NK-92 (cell line): ENCODE data around the gene TRIM40.
"Not testable (repeated sequence)": the region's sequence is repeated elsewhere in the genome, so short reads cannot be mapped to it uniquely, and the experiment has no call there.

ENCODE experiments used
- DNase-seq: peaks from one replicate; lab custom pipeline; 2025; ENCODE audit not compliant: unreplicated experiment; lab: John Stamatoyannopoulos, UW

TRIM40 gene

DNA sequence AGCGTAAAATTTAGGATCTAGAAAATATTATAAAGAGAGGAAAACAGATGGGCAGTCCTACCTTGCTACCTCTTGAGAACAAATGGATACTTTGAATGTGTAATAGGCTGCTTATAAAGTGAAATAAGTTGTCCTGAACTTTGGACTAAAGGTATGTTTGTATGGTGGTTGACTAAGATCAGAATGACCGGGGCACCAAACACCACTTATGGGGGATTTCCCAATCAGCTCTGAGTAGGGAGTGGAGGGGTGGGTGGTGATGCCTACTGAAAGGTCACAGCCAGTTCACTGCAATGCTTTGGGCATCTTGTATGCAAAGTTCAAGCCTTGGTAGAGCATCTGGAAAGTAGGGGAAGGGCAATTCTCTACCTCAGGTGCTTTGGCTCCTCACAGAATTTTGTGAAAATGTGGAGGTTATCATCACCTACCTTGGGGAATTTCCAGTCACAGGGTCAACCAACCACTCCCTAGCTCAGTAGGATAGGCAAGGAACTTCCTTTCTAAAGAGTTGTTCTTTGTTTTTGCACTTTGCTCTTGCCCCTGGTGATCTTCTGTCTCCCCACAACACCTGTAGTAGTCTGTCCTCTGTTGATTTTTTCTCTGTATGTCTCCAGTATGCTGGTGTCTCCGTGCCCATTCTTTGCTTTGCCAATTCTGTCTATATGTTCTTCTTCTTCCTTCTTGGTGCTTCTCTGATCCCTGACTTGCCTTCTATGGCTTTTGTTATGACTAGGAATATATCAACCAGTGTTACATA lies 22.8 kb upstream of the TRIM40 start, which contains the start of gene TRIM31:
Gene TRIM31, minus strand, starts transcription at position 88 of the 757 bp plus-strand sequence. CDS start 285 bp downstream, outside the sequence.
- DNase-seq, result no peak

DNA sequence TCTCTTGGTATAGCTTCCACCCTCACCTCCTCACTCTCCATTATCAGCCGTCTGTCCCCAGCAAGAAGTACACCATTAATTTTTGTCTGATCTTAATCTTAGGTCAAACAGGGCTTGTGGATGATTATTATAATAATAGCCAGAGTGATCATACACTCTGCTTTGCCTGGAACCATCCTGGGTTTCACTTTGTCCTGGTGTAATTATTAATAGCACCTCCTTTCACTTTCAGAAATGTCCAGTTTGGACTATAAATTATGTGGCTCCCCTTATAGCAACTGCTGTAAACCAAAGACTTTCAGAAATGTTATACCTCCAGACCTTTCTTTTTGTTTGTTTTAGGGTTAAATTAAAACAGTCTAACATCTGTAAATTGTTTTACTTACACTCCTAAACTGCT lies 22.1 kb upstream of the TRIM40 start:
- DNase-seq, result no peak

DNA sequence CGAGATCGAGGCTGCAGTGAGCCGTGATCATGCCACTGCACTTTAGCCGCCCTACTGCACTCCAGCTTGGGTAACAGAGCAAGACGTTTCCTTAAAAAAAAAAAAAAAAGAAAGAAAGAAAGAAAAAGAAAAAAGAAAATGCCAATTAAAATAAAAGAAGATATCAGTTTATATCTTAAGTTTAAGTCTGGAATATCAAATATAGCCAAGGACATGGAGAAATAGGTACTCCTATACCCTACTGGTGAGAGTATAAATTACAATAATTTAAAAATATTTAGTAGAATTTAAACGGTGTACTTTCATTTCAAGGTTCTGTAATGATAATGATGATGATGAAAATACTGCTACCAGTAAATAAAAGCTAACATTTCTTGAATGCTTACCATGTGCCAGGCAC lies 19.2 kb upstream of the TRIM40 start:
- DNase-seq, result no peak

DNA sequence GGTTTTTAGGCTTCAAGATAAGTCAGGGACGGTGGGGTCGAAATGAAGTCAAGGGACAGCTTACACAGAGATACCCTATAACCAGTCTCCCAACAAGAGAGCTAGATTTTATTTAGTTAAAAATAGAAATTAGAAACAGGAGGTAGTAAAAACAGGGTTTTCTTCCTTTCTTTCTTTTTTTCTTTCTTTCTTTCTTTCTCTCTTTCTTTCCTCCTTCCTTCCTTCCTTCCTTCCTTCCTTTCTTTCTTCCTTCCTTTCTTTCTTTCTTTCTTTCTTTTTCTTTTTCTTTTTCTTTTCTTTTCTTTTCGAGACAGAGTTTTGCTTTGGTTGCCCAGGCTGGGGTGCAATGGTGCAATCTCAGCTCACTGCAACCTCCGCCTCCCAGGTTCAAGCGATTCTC lies 17.2 kb upstream of the TRIM40 start:
- DNase-seq, result not testable (repeated sequence)

- DNase-seq, result no peak
These were observed 14.2 kb upstream of the TRIM40 start for GRCh38 chr6:30121446-30122366.

DNA sequence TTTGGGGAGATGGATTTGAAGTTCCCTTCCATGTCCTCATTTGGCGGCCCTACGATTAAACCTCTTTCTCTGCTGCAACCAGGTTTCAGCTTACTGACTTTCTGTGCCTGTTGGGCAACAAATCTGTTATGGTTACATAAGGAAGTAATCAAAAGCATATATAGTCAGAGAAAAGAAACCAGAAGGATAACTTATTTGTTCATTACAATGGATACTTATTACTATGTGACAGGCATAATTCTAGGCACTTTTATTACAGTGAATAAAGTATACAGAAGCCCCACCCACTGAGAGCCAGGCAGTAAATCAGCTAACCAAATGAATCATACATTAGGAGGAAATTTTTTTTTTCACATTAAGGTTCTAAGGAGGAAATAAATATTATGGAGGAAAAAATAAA lies 13.4 kb upstream of the TRIM40 start:
- no peak for DNase-seq

- DNase-seq, result no peak
These were observed 8.5 kb upstream of the TRIM40 start for GRCh38 chr6:30127238-30128093.

- no peak for DNase-seq
These were observed 6.4 kb upstream of the TRIM40 start for GRCh38 chr6:30129265-30130178.

DNA sequence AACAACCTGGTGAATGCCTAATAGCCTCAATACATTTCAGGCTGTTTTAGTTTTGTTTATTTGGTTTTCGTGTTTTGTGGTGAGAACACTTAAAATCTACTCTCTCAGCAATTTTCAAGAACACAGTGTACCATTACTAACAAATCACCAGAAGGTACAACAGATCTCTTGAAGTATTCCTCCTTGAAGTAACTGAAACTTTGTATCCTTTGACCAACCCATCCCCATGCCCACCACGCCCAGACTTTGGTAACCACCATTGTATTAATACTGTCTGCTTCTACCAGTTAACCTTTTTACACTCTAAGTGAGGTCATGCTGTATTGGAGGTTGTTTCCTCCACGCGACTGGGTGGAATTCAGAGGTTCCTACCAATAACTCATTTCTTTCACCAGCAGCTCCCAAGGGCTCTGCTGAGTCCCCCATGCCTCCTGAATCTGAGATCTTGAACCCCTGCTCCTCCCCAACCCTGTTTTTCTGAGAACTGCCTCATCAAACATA lies 5.7 kb upstream of the TRIM40 start:
- DNase-seq, result no peak

- DNase-seq, result no peak
These were observed 4.8 kb upstream of the TRIM40 start for GRCh38 chr6:30130887-30131862.

DNA sequence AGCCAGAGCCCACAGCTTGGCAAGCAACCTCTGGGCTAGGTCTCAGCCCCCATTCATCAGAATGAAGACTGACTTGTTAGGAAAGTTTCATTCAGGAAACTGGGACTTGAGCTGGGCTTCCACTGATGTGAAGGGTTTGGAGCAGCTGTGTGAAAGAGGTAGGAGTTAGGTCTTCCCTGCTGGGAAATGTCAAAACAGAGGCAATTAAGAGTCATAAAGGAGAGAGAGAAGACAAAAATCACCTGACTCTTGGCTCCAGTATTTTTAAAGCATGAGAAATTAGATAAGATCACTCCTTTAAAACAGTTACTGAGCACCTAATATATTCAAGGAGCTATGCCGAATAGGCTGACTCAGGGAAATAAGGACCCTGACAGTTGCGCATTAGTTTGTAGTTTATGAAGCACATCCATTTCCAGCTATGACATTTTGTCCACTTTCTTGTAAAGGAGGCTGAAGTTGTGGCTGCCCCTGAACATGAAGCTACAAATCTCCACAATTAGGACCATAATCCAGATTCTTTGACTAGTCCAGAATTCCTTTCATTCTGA lies 3.9 kb upstream of the TRIM40 start:
- no peak for DNase-seq

DNA sequence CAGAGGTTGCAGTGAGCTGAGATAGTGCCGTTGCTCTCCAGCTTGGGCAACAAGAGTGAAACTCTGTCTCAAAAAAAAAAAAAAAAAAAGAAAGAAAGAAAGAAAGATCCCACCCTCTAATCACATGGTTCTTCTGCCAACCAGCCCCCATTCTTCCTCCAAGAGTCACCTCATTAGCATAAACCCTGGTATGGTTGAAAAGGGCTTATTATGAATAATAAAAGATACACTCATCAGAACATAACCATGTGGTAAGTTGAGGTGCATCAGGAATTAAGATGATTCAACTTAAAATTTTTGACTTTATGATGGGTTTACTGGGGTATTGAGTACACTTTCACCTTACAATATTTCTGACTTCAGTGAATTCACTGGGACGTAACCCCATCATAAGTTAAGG lies 793 bp upstream of the TRIM40 start:
- no peak for DNase-seq

DNA sequence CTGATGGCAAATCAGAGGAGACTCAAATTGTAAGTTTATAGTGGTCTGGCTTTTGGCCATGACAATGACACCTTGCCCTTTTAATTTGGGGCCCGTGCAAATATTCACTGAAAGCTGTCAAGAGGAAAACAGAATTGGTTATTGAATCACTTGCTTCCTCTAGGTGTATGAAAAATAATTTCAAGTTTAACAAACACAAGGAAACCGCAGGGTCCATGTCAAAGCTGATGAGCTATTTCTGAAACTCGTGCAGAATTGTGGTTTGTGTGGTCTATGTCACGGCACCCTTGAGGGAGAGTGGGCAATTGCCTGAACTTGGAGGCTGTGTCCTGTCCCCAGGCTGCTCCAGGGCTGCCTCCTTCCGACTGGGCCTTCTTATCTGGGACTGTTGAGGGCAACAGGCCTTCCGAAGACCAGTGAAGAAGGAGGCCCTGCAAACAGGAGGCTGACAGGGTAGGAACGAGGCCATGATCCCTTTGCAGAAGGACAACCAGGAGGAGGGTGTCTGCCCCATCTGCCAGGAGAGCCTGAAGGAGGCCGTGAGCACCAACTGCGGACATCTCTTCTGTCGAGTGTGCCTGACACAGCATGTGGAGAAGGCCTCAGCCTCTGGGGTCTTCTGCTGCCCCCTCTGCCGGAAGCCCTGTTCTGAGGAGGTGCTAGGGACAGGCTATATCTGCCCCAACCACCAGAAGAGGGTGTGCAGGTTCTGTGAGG lies 788 bp downstream of the TRIM40 start:
- DNase-seq, result no peak

DNA sequence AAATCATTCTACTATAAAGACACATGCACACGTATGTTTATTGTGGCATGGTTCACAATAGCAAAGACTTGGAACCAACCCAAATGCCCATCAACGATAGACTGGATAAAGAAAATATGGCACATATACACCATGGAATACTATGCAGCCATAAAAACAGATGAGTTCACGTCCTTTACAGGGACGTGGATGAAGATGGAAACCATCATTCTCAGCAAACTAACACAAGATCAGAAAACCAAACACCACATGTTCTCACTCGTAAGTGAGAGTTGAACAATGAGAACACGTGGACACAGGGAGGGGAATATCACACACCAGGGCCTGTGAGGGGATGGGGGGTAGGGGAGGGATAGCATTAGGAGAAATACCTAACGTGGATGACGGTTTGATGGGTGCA lies 4.3 kb downstream of the TRIM40 start:
- DNase-seq, result not testable (repeated sequence)

DNA sequence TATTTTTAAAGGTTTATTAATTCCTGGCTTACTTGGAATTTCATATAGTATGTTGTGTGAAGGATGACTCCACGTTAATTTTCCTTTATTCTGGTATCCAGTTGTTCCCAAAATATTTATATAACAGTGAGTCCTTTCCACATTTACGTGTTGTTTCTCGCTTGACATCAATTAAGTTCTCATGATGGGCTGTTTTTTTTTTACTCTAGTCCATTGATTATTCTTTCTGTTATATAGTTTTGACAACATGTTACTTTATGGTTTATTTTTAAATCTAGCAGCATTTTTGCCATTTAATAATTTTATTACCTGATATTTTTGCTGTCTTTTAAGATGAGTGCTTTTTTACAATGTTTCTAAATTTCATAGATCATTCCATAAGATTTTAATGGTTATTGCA lies 6.7 kb downstream of the TRIM40 start:
- DNase-seq, result no peak

GRCh38 chr6:30143780-30144179 lies 7.8 kb downstream of the TRIM40 start:
- no peak for DNase-seq

DNA sequence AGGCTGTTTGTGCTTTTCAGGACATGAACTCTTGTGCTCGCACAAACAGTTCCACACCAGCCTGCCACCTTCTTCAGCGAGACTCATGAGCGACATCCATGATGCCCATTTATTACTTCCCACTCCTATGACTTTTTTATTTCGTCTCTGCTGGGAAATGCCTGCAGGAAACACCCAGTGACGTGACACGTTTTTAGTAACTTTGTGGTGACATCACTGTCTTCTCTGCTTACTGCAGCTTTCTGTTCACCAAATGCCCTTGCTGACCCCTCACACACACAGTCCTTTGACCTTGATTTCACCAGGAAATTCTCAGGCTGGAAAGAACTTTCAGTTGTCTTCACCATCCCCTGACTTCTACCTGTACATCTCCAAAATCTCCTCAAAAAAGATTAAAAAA lies 8.9 kb downstream of the TRIM40 start:
- no peak for DNase-seq

- no peak for DNase-seq
These were observed 9.9 kb downstream of the TRIM40 start for GRCh38 chr6:30145818-30146217.
